HG03175 (cell line): ENCODE measurements around the gene CDKL4.
"Not testable (repeated sequence)": the region's sequence is repeated elsewhere in the genome, so short reads cannot be mapped to it uniquely, and the experiment has no call there.

Experiments used
- ATAC-seq: cut with Tn5 transposase; IDR thresholded peaks from one replicate; pipeline ENCODE4 v1.9.1; 2021; ENCODE audit warnings: mild to moderate bottlenecking, moderate library complexity; ENCODE audit not compliant: unreplicated experiment

The CDKL4 gene

GRCh38 chr2:39144416-39144815 is 99.4 kb downstream of the CDKL4 start:
- no peak for ATAC-seq

DNA sequence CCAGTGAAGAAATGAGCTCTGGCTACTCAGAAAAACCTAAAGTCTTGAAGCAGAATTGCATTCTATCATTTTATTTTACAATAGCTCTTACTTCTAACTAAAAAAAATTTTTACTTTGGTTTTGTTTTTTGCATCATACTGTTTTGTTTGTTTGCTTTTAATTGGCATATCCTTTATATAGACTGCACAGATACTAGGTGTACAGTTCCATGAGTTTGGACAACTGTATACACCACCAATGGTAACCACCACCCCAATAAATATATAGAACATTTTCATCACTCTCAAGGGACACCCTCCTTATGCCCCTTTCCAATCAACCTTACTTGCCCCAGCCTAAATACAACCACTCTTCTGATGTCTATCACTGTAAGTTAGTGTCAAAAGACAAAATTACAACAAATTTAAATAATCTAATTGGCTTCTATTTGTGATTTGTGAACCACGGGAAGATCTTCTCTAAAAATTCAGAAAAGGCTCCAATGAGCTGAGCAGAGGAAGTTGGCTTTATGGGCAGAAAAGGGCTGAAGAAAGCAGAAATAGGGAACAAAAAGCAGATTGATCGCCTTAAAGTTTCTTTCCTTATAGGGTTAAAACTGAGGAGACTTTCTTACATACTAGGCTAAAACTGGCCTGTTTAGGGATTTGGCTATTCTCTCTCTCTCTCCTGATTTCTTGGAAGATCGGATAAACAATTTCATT is 100.7 kb downstream of the CDKL4 start:
- ATAC-seq: no peak

GRCh38 chr2:39141334-39142271 is 102.2 kb downstream of the CDKL4 start:
- peak; percentile 46 for ATAC-seq

- ATAC-seq: not testable (repeated sequence)
Measured at GRCh38 chr2:39140948-39141333, 102.8 kb downstream of the CDKL4 start.

DNA sequence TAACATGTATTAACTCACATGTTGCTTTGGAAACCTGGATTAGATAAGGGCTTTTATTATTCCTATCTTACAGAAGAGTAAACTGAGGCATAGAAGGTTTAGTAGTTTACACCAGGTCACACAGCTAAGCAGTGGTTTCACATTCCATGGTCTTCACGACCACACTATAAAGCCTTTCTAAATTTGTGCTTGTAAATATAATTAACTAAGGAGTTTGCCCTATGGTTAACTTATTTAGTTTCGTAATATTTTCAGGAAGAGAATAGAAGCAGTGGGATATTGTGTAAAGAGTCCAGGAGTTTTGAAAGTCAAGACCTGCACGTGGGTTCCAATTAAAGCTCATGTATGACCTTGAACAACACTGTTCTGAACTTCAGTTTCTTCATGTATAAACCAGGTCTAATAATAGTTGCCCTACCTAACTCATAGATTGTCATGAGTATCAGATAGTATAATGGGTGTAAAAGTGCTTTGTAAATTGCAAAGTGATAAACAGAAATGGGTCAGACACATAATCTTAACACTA is 103.4 kb downstream of the CDKL4 start:
- ATAC-seq: no peak

DNA sequence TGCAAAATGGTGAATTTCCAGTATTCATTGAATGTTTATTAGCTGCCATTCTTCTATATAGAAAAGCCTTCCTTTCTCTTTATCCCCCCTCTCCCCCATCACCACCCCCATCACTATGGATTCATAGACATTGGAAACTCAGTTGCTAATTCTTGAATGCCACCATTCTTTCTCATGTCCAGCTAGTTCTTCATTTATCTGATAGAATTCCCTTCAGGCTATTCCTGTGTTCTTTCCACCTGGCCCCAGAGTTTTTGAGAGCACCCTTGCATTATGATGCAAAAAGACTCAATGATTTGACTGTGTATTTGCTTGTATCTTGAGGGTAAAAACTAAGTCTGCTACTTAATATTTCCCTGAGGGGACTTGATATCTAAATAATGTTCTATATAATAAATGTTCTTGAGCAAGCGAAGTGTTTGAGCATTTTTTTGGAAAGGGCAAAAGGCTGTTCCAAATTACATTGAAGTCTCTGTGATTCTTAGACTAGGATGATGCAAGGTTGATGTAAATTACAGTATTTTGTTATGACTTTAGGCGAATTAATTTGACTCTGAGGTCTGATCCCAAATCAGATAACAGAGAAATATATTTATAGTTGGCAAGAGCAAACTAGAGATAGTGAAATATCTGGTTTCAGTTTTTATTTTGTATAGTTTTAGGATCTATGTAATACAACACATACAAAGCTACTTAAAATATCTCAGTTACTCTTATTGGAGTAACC is 104.1 kb downstream of the CDKL4 start:
- ATAC-seq: no peak

DNA sequence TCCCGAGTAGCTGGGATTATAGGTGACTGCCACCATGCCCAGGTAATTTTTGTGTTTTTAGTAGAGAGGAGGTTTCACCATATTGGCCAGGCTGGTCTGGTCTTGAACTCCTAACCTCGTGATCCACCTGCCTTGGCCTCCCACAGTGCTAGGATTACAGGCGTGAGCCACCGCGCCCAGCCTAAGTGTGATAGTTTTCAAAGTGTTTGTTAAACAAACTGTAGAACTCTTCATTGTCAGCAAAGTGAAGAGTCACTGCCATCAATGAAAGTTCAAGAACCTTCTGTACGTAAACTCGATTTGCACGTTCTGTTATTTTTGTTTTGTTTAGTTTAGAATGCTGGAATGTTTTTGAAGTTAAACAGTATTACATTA is 104.9 kb downstream of the CDKL4 start:
- no peak for ATAC-seq

- ATAC-seq: not testable (repeated sequence)
Measured at GRCh38 chr2:39138187-39138836, 105.5 kb downstream of the CDKL4 start.

- no peak for ATAC-seq
Measured at GRCh38 chr2:39136799-39137198, 107.0 kb downstream of the CDKL4 start.

GRCh38 chr2:39135690-39136259 is 108.0 kb downstream of the CDKL4 start:
- no peak for ATAC-seq

GRCh38 chr2:39133215-39133851 is 110.4 kb downstream of the CDKL4 start:
- no peak for ATAC-seq

- peak; percentile 47 for ATAC-seq
Measured at GRCh38 chr2:39128919-39129391, 114.8 kb downstream of the CDKL4 start.

- ATAC-seq: peak; percentile 44
Measured at GRCh38 chr2:39127973-39128372, 115.8 kb downstream of the CDKL4 start.
